NCI-H2107 treated with DMSO at 0.1 percent for 48 hours (cell line): ENCODE data around the gene FUT6.
"Not testable (repeated sequence)": the region's sequence is repeated elsewhere in the genome, so short reads cannot be mapped to it uniquely, and the experiment has no call there.

Source experiments
- DNase-seq: peaks from one replicate; lab custom pipeline; 2025; ENCODE audit not compliant: unreplicated experiment; lab: John Stamatoyannopoulos, UW

Gene FUT6

DNA sequence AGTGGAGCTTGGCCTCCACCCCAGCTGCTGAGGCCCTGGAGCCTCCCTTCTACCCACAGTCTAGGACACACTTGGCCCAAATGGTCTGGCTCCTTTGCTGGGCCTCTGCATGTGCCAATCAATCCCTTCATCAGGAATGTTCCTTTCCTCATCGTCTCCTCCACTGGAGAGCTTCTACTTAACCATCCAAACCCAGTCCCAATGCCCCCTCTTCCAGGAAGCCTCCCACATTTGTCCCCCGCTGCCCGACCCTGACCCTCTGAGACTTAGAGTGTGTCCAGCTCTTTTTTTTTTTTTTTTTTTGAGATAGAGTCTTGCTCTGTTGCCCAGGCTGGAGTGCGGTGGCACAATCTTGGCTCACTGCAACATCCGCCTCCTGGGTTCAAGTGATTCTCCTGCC is 51.1 kb downstream of the FUT6 start:
- DNase-seq = no peak

GRCh38 chr19:5787409-5788182 is 51.9 kb downstream of the FUT6 start:
- DNase-seq = no peak

DNA sequence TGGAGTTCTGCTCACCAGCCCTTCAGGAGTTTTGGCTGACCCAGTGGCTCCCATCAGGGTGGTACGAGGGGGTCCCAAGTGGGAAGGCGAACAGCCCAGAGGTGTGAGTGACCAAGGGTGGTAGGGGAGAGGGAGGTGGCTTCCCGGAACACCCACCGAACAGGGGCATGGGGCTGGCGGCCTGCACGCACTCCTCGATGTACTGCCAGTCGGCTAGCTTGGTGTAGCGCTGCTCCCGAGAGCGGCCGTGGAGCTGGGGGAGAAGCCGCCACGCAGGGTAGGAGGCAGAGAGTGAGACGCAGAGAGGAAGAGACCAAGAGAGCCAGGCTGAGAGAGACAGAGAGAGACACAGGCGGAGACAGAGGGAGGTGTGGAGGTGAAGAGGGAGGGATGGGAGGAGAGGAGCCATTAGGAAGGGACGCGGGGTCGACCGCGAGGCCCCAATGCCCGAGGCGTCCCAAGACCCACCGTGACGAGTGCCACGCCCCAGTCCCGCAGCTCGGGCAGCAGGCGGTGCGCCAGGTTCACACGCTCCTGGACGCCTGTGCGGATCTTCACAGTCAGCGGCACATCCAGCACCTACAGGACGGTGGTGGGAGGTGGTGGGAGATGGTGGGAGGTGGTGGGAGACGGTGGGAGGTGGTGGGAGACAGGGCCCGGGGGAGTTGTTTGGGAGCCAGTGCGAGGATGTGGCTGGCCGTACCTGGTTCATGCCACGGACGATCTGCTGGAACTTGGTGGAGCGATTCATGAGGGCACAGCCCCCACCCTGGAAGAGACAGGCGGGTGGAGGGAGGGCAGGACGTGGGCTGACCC is 52.7 kb downstream of the FUT6 start:
- DNase-seq = no peak

DNA sequence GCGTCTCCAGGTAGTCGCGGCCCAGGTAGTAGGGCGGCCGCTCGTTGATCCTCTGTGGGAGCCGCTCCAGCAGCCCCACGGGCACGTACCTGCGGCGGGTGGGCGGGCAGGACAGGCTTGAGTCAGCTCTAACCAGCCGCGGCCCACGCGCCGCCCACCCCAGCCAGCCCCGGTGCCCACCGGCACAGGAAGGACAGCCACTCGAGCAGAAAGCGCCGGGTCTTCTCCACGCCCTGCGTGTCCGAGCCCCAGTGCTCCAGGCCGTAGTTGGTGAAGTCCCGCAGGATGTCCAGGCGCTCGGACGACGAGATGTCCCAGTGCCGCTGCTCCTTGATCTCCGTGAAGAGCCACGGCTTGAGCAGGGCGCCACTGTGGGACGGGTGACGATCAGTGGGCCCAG is 54.1 kb downstream of the FUT6 start:
- DNase-seq = no peak

DNA sequence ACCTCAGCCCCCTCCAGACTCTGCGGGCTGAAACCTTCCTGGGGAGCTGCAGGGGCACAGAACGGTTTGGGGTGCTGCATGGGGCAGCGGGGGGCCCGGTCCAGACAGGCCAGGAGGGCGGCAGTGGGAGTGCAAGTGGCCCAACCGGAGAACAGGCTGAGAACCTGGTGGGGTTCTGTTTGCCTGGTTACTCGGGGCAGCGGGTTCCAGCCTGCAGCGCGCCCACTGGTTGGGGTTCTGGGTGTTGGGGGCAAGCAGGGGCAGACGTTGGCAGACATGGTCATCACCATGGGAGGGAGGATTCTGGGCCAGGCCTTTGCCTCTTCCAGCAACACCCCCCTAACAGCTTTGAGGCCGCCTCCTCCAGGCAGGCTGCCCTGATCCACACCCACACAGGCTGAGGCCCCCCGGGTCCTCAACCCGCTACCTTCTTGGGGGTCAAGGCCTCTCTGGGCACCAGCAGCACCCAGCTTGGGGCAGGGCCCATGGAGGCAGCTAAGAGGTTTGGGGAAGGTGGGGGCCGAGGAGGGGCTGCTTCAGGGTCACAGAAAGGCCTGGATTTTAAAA is 54.8 kb downstream of the FUT6 start, which contains the start of gene PRR22:
Gene PRR22 (minus strand): TSS at position 166 of the 567 bp plus-strand sequence. CDS start 86 bp downstream, at position 80.
- DNase-seq = no peak

GRCh38 chr19:5782945-5783919 is 56.3 kb downstream of the FUT6 start:
- no peak for DNase-seq

GRCh38 chr19:5782322-5782721 is 57.2 kb downstream of the FUT6 start:
- DNase-seq = no peak

- DNase-seq = not testable (repeated sequence)
Measured at GRCh38 chr19:5780916-5781315, 58.6 kb downstream of the FUT6 start.
